ENCODE measurements around the gene LMO3.

The LMO3 gene

GRCh38 chr12:16599081-16599480, 6.9 kb downstream of the LMO3 start:
- Histone ChIP-seq H3K27ac (ENCODE audit: low read length) (no peak overlapping the region), H3K9ac (ENCODE audit: low read depth, low read length) (no peak overlapping the region), H3K9me3 (ENCODE audit: insufficient read depth, low read depth, low read length) (no peaks in the 10 kb centered on the region), H3K4me1 (ENCODE audit: insufficient read depth, low read length) (peaks cover 13% of the 10 kb centered on the region; the same call in 1 of the 2 replicates), H3K27me3 (ENCODE audit: insufficient read depth, low read length) (peaks cover 6% of the 10 kb centered on the region), H3K36me3 (ENCODE audit: insufficient read depth, low read depth, low read length) (no peaks in the 10 kb centered on the region), H3K4me3 (ENCODE audit: low read length) (no peak overlapping the region)

- Histone ChIP-seq H3K27me3 (ENCODE audit: insufficient read depth, low read length) (no peaks in the 10 kb centered on the region), H3K9me3 (ENCODE audit: insufficient read depth, low read depth, low read length) (no peaks in the 10 kb centered on the region), H3K9ac (ENCODE audit: low read depth, low read length) (no peak overlapping the region), H3K27ac (ENCODE audit: low read length) (no peak overlapping the region), H3K36me3 (ENCODE audit: insufficient read depth, low read depth, low read length) (no peaks in the 10 kb centered on the region), H3K4me3 (ENCODE audit: low read length) (no peak overlapping the region), H3K4me1 (ENCODE audit: insufficient read depth, low read length) (peaks cover 11% of the 10 kb centered on the region; the same call in 1 of the 2 replicates)
These were observed 11.2 kb downstream of the LMO3 start for GRCh38 chr12:16594797-16595196.

- Histone ChIP-seq H3K9ac (ENCODE audit: low read depth, low read length) (no peak overlapping the region), H3K4me3 (ENCODE audit: low read length) (no peak overlapping the region), H3K4me1 (ENCODE audit: insufficient read depth, low read length) (peaks cover 11% of the 10 kb centered on the region; the same call in 1 of the 2 replicates), H3K27ac (ENCODE audit: low read length) (no peak overlapping the region), H3K9me3 (ENCODE audit: insufficient read depth, low read depth, low read length) (no peaks in the 10 kb centered on the region), H3K36me3 (ENCODE audit: insufficient read depth, low read depth, low read length) (no peaks in the 10 kb centered on the region), H3K27me3 (ENCODE audit: insufficient read depth, low read length) (no peaks in the 10 kb centered on the region)
These were observed 12.4 kb downstream of the LMO3 start for GRCh38 chr12:16593546-16593945.

- Histone ChIP-seq H3K36me3 (ENCODE audit: insufficient read depth, low read depth, low read length) (no peaks in the 10 kb centered on the region), H3K9ac (ENCODE audit: low read depth, low read length) (no peak overlapping the region), H3K9me3 (ENCODE audit: insufficient read depth, low read depth, low read length) (no peaks in the 10 kb centered on the region), H3K4me1 (ENCODE audit: insufficient read depth, low read length) (0 out of 2 replicates have a peak, but pooled peaks cover 3% of the 10 kb centered on the region), H3K27ac (ENCODE audit: low read length) (no peak overlapping the region), H3K27me3 (ENCODE audit: insufficient read depth, low read length) (no peaks in the 10 kb centered on the region), H3K4me3 (ENCODE audit: low read length) (no peak overlapping the region)
These were observed 15.3 kb downstream of the LMO3 start for GRCh38 chr12:16590645-16591044.

- H3K27ac ChIP-seq (ENCODE audit: low read length), result no peak overlapping the region
- no peaks in the 10 kb centered on the region for H3K36me3 ChIP-seq (ENCODE audit: insufficient read depth, low read depth, low read length)
- no peaks in the 10 kb centered on the region for H3K9me3 ChIP-seq (ENCODE audit: insufficient read depth, low read depth, low read length)
- no peak overlapping the region for H3K4me3 ChIP-seq (ENCODE audit: low read length)
- no peak overlapping the region for H3K9ac ChIP-seq (ENCODE audit: low read depth, low read length)
- no peaks in the 10 kb centered on the region for H3K27me3 ChIP-seq (ENCODE audit: insufficient read depth, low read length)
- 0 out of 2 replicates have a peak, but pooled peaks cover 3% of the 10 kb centered on the region for H3K4me1 ChIP-seq (ENCODE audit: insufficient read depth, low read length)
These were observed 17.1 kb downstream of the LMO3 start for GRCh38 chr12:16588812-16589211.

GRCh38 chr12:16587514-16587913, 18.4 kb downstream of the LMO3 start:
- H3K4me1 ChIP-seq (ENCODE audit: insufficient read depth, low read length), result no peaks in the 10 kb centered on the region

GRCh38 chr12:16587110-16587453, 18.9 kb downstream of the LMO3 start:
- Histone ChIP-seq H3K27ac (ENCODE audit: low read length) (no peak overlapping the region), H3K36me3 (ENCODE audit: insufficient read depth, low read depth, low read length) (no peaks in the 10 kb centered on the region), H3K9ac (ENCODE audit: low read depth, low read length) (no peak overlapping the region)

More at GRCh38 chr12:16587514-16587913, 18.4 kb downstream of the LMO3 start:
- Histone ChIP-seq H3K9ac (ENCODE audit: low read depth, low read length) (no peak overlapping the region), H3K9me3 (ENCODE audit: insufficient read depth, low read depth, low read length) (no peaks in the 10 kb centered on the region), H3K4me3 (ENCODE audit: low read length) (no peak overlapping the region), H3K27ac (ENCODE audit: low read length) (no peak overlapping the region), H3K36me3 (ENCODE audit: insufficient read depth, low read depth, low read length) (no peaks in the 10 kb centered on the region), H3K27me3 (ENCODE audit: insufficient read depth, low read length) (no peaks in the 10 kb centered on the region)

GRCh38 chr12:16586350-16587109, 19.4 kb downstream of the LMO3 start:
- no peaks in the 10 kb centered on the region for H3K4me1 ChIP-seq (ENCODE audit: insufficient read depth, low read length)
- H3K27ac ChIP-seq (ENCODE audit: low read length), result no peak overlapping the region
- H3K9ac ChIP-seq (ENCODE audit: low read depth, low read length), result no peak overlapping the region
- no peaks in the 10 kb centered on the region for H3K27me3 ChIP-seq (ENCODE audit: insufficient read depth, low read length)
- 0 out of 2 replicates have a peak, but pooled peaks cover 5% of the 10 kb centered on the region for H3K9me3 ChIP-seq (ENCODE audit: insufficient read depth, low read depth, low read length)
- H3K36me3 ChIP-seq (ENCODE audit: insufficient read depth, low read depth, low read length), result no peaks in the 10 kb centered on the region
- no peak overlapping the region for H3K4me3 ChIP-seq (ENCODE audit: low read length)

More at GRCh38 chr12:16587110-16587453, 18.9 kb downstream of the LMO3 start:
- 0 out of 2 replicates have a peak, but pooled peaks cover 4% of the 10 kb centered on the region for H3K9me3 ChIP-seq (ENCODE audit: insufficient read depth, low read depth, low read length)
- H3K4me1 ChIP-seq (ENCODE audit: insufficient read depth, low read length), result no peaks in the 10 kb centered on the region
- no peak overlapping the region for H3K4me3 ChIP-seq (ENCODE audit: low read length)
- no peaks in the 10 kb centered on the region for H3K27me3 ChIP-seq (ENCODE audit: insufficient read depth, low read length)

GRCh38 chr12:16585781-16586180, 20.2 kb downstream of the LMO3 start:
- Histone ChIP-seq H3K9me3 (ENCODE audit: insufficient read depth, low read depth, low read length) (0 out of 2 replicates have a peak, but pooled peaks cover 5% of the 10 kb centered on the region), H3K4me1 (ENCODE audit: insufficient read depth, low read length) (no peaks in the 10 kb centered on the region), H3K36me3 (ENCODE audit: insufficient read depth, low read depth, low read length) (no peaks in the 10 kb centered on the region), H3K4me3 (ENCODE audit: low read length) (no peak overlapping the region), H3K9ac (ENCODE audit: low read depth, low read length) (no peak overlapping the region), H3K27me3 (ENCODE audit: insufficient read depth, low read length) (no peaks in the 10 kb centered on the region), H3K27ac (ENCODE audit: low read length) (no peak overlapping the region)

GRCh38 chr12:16583969-16584745, 21.8 kb downstream of the LMO3 start:
- 0 out of 2 replicates have a peak, but pooled peaks cover 5% of the 10 kb centered on the region for H3K9me3 ChIP-seq (ENCODE audit: insufficient read depth, low read depth, low read length)
- no peak overlapping the region for H3K4me3 ChIP-seq (ENCODE audit: low read length)
- H3K9ac ChIP-seq (ENCODE audit: low read depth, low read length), result no peak overlapping the region
- no peaks in the 10 kb centered on the region for H3K27me3 ChIP-seq (ENCODE audit: insufficient read depth, low read length)
- H3K27ac ChIP-seq (ENCODE audit: low read length), result no peak overlapping the region
- H3K4me1 ChIP-seq (ENCODE audit: insufficient read depth, low read length), result no peaks in the 10 kb centered on the region
- no peaks in the 10 kb centered on the region for H3K36me3 ChIP-seq (ENCODE audit: insufficient read depth, low read depth, low read length)

- no peak overlapping the region for H3K4me3 ChIP-seq (ENCODE audit: low read length)
- no peaks in the 10 kb centered on the region for H3K36me3 ChIP-seq (ENCODE audit: insufficient read depth, low read depth, low read length)
- no peaks in the 10 kb centered on the region for H3K4me1 ChIP-seq (ENCODE audit: insufficient read depth, low read length)
- H3K9me3 ChIP-seq (ENCODE audit: insufficient read depth, low read depth, low read length), result 0 out of 2 replicates have a peak, but pooled peaks cover 5% of the 10 kb centered on the region
- H3K27me3 ChIP-seq (ENCODE audit: insufficient read depth, low read length), result no peaks in the 10 kb centered on the region
- no peak overlapping the region for H3K9ac ChIP-seq (ENCODE audit: low read depth, low read length)
- H3K27ac ChIP-seq (ENCODE audit: low read length), result no peak overlapping the region
These were observed 24.5 kb downstream of the LMO3 start for GRCh38 chr12:16581416-16581815.
